PFSK-1 (cell line): Measurements from ENCODE around the gene TMEM272.

Experiments
- FOXP2 ChIP-seq: optimal IDR thresholded peaks from 2 replicates; pipeline ENCODE3; 2011; ENCODE audit warnings: borderline replicate concordance, control low read depth, inconsistent platforms; ENCODE audit not compliant: insufficient read depth; ENCODE audit errors: extremely low read length, extremely low read depth
- POLR2AphosphoS5 ChIP-seq: IDR thresholded peaks from 2 replicates; pipeline ENCODE4 v1.6.1; 2012; ENCODE audit warnings: low read depth, mild to moderate bottlenecking, control low read depth, low read length, moderate library complexity
- REST ChIP-seq, 2 experiments: IDR thresholded peaks; 2 replicates each; pipeline versions ENCODE4 v1.6.1 to v1.8.0; 2011 to 2012; ENCODE audit warnings: low read depth in 2 of 2, low read length in 2 of 2, control low read depth in 1 of 2, inconsistent platforms in 1 of 2, mild to moderate bottlenecking in 1 of 2, moderate library complexity in 1 of 2; ENCODE audit not compliant: insufficient read depth in 1 of 2
- SIN3A ChIP-seq: IDR thresholded peaks from 2 replicates; pipeline ENCODE4 v1.6.1; 2012; ENCODE audit warnings: mild to moderate bottlenecking, low read length, moderate library complexity, borderline replicate concordance; ENCODE audit not compliant: insufficient read depth
- TAF1 ChIP-seq: IDR thresholded peaks from 2 replicates; pipeline ENCODE4 v1.6.1; 2012; ENCODE audit warnings: low read length, control low read depth, borderline replicate concordance; ENCODE audit not compliant: insufficient read depth

Gene TMEM272

GRCh38 chr13:51817717-51818116 is 27.3 kb downstream of the TMEM272 start:
- TF ChIP-seq POLR2AphosphoS5 (no peak), FOXP2 (no peak), SIN3A (no peak), TAF1 (no peak), REST (IDR thresholded peaks at IDR 0.05; ENCODE audit: insufficient read depth in 1 of 2, low read depth in 2 of 2, low read length in 2 of 2) (no peak)

GRCh38 chr13:51816604-51817249 is 28.2 kb downstream of the TMEM272 start:
- TF ChIP-seq FOXP2 (no peak), POLR2AphosphoS5 (no peak), REST (IDR thresholded peaks at IDR 0.05; ENCODE audit: insufficient read depth in 1 of 2, low read depth in 2 of 2, low read length in 2 of 2) (no peak), TAF1 (no peak), SIN3A (no peak)

GRCh38 chr13:51815848-51816247 is 29.1 kb downstream of the TMEM272 start:
- TF ChIP-seq POLR2AphosphoS5 = no peak
- no peak for TF ChIP-seq SIN3A
- no peak for TF ChIP-seq TAF1
- TF ChIP-seq REST (IDR thresholded peaks at IDR 0.05; ENCODE audit: insufficient read depth in 1 of 2, low read depth in 2 of 2, low read length in 2 of 2) = no peak
- no peak for TF ChIP-seq FOXP2

GRCh38 chr13:51814825-51815650 is 29.9 kb downstream of the TMEM272 start:
- TF ChIP-seq REST (IDR thresholded peaks at IDR 0.05; ENCODE audit: insufficient read depth in 1 of 2, low read depth in 2 of 2, low read length in 2 of 2) (no peak), SIN3A (no peak), POLR2AphosphoS5 (no peak), FOXP2 (no peak), TAF1 (no peak)
